ENCODE data around the gene HNRNPLL. TPM values are rescaled to one million over a fixed set of nuclear protein-coding genes. Genes with fewer than 3 reads are reported as not detected.
A peak's percentile ranks its signal among the peaks of the same experiment; 100 is the strongest.

Gene HNRNPLL
- total RNA-seq, 1 experiment from 2014 or later = 73.8 TPM

- no peaks in the 10 kb centered on the region for H3K36me3 ChIP-seq (ENCODE audit: insufficient read depth, low read length, poor library complexity, severe bottlenecking)
Measured at GRCh38 chr2:38599706-38600105, 3.0 kb downstream of the HNRNPLL start.

GRCh38 chr2:38598991-38599295, 3.8 kb downstream of the HNRNPLL start:
- no peaks in the 10 kb centered on the region for H3K27me3 ChIP-seq (replicated peaks; ENCODE audit: insufficient read depth, low read depth, low read length, poor library complexity)
- no peaks in the 10 kb centered on the region for H3K36me3 ChIP-seq (ENCODE audit: insufficient read depth, low read length, poor library complexity, severe bottlenecking)
- intact Hi-C loops (cut with micrococcal nuclease; ENCODE audit: unreplicated experiment) = no loop called here
- CTCF ChIA-PET = no interaction called here
- POLR2A ChIA-PET (ENCODE audit: low non-redundant PET) = no interaction called here
- no peaks in the 10 kb centered on the region for H3K9me3 ChIP-seq (ENCODE audit: low read depth, low read length, poor library complexity, severe bottlenecking)
- H3K27ac ChIP-seq (ENCODE audit: low read depth, low read length, poor library complexity, severe bottlenecking) = peak overlapping the region; percentile 20
- peak; percentile 17 for DNase-seq (ENCODE audit: low spot score)
- H3K4me3 ChIP-seq (ENCODE audit: low read depth, low read length, poor library complexity, severe bottlenecking) = peak overlapping the region; percentile 93
- no TSS peak for BruUV-seq (replicated peaks)
- H3K4me1 ChIP-seq (ENCODE audit: insufficient read depth, low read length, poor library complexity, severe bottlenecking) = peaks cover 48% of the 10 kb centered on the region
- TF ChIP-seq EZH2 (IDR thresholded peaks at IDR 0.05; ENCODE audit: borderline replicate concordance, low read depth, low read length, poor library complexity, severe bottlenecking) (no peak), CTCF (conservative IDR thresholded peaks at IDR 0.05; ENCODE audit: low read depth, low read length) (no peak)

More at GRCh38 chr2:38599706-38600105, 3.0 kb downstream of the HNRNPLL start:
- no peak for DNase-seq (ENCODE audit: low spot score)
- no peak overlapping the region for H3K27ac ChIP-seq (ENCODE audit: low read depth, low read length, poor library complexity, severe bottlenecking)
- H3K27me3 ChIP-seq (replicated peaks; ENCODE audit: insufficient read depth, low read depth, low read length, poor library complexity) = no peaks in the 10 kb centered on the region
- no TSS peak for BruUV-seq (replicated peaks)
- POLR2A ChIA-PET (ENCODE audit: low non-redundant PET) = no interaction called here
- CTCF ChIA-PET = no interaction called here
- H3K4me3 ChIP-seq (ENCODE audit: low read depth, low read length, poor library complexity, severe bottlenecking) = peak overlapping the region; percentile 93
- no peak for TF ChIP-seq EZH2 (IDR thresholded peaks at IDR 0.05; ENCODE audit: borderline replicate concordance, low read depth, low read length, poor library complexity, severe bottlenecking)
- no peak for TF ChIP-seq CTCF (conservative IDR thresholded peaks at IDR 0.05; ENCODE audit: low read depth, low read length)
- no peaks in the 10 kb centered on the region for H3K9me3 ChIP-seq (ENCODE audit: low read depth, low read length, poor library complexity, severe bottlenecking)
- intact Hi-C loops (cut with micrococcal nuclease; ENCODE audit: unreplicated experiment) = loop anchor here (5.0 kb wide), 2 partner anchors 57 to 138 kb away; no protein-coding TSS in a partner anchor
- H3K4me1 ChIP-seq (ENCODE audit: insufficient read depth, low read length, poor library complexity, severe bottlenecking) = peaks cover 42% of the 10 kb centered on the region

- H3K4me1 ChIP-seq (ENCODE audit: insufficient read depth, low read length, poor library complexity, severe bottlenecking) = peaks cover 49% of the 10 kb centered on the region
- peak overlapping the region; percentile 93 for H3K4me3 ChIP-seq (ENCODE audit: low read depth, low read length, poor library complexity, severe bottlenecking)
- no peaks in the 10 kb centered on the region for H3K36me3 ChIP-seq (ENCODE audit: insufficient read depth, low read length, poor library complexity, severe bottlenecking)
- no TSS peak for BruUV-seq (replicated peaks)
- H3K9me3 ChIP-seq (ENCODE audit: low read depth, low read length, poor library complexity, severe bottlenecking) = no peaks in the 10 kb centered on the region
- DNase-seq (ENCODE audit: low spot score) = no peak
- peak overlapping the region; percentile 20 for H3K27ac ChIP-seq (ENCODE audit: low read depth, low read length, poor library complexity, severe bottlenecking)
- POLR2A ChIA-PET (ENCODE audit: low non-redundant PET) = interaction anchor here (1.0 kb wide), 1 partner anchor 148 kb away, joined by 3 read pairs; no protein-coding TSS in a partner anchor
- no peaks in the 10 kb centered on the region for H3K27me3 ChIP-seq (replicated peaks; ENCODE audit: insufficient read depth, low read depth, low read length, poor library complexity)
- intact Hi-C loops (cut with micrococcal nuclease; ENCODE audit: unreplicated experiment) = no loop called here
- TF ChIP-seq EZH2 (IDR thresholded peaks at IDR 0.05; ENCODE audit: borderline replicate concordance, low read depth, low read length, poor library complexity, severe bottlenecking) (no peak), CTCF (conservative IDR thresholded peaks at IDR 0.05; ENCODE audit: low read depth, low read length) (no peak)
- CTCF ChIA-PET = no interaction called here
Measured at GRCh38 chr2:38598200-38598990, 4.3 kb downstream of the HNRNPLL start.
